VCaP (cell line): ENCODE measurements around the gene OR6K2.
"Not testable (repeated sequence)": the region's sequence is repeated elsewhere in the genome, so short reads cannot be mapped to it uniquely, and the experiment has no call there.

Experiments used
- H3K27ac ChIP-seq: fragments of 450-650 bp; 2 replicates; pipeline ENCODE4 v1.5.1; 2017
- TF ChIP-seq, protein P1 (sequence below): fragments of 450-650 bp; conservative IDR thresholded peaks from 2 replicates; pipeline ENCODE4 v1.5.1; 2017; ENCODE audit warnings: mild to moderate bottlenecking, moderate library complexity

The OR6K2 gene

GRCh38 chr1:158694596-158694995 is 5.9 kb downstream of the OR6K2 start:
- TF ChIP-seq, protein P1, sequence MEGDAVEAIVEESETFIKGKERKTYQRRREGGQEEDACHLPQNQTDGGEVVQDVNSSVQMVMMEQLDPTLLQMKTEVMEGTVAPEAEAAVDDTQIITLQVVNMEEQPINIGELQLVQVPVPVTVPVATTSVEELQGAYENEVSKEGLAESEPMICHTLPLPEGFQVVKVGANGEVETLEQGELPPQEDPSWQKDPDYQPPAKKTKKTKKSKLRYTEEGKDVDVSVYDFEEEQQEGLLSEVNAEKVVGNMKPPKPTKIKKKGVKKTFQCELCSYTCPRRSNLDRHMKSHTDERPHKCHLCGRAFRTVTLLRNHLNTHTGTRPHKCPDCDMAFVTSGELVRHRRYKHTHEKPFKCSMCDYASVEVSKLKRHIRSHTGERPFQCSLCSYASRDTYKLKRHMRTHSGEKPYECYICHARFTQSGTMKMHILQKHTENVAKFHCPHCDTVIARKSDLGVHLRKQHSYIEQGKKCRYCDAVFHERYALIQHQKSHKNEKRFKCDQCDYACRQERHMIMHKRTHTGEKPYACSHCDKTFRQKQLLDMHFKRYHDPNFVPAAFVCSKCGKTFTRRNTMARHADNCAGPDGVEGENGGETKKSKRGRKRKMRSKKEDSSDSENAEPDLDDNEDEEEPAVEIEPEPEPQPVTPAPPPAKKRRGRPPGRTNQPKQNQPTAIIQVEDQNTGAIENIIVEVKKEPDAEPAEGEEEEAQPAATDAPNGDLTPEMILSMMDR = no peak
- H3K27ac ChIP-seq = no peak overlapping the region

DNA sequence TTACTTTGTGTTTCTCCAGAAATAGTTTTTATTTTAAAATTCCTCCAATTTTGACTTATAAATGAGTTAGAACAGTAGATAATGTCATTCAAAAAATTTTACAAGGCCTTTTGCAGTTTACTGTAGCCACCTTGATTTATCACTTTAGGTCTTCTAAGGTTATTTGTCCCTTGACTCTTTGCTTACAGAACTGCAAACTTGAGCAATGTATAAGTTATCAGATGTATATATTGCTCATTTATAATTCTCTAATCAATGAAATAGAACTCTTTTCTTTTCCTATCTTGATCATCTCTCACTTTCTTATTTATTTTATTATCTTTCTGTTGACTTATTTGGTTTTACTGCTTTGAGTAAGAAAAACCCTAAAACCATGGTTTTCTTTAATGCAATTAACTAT is 8.1 kb downstream of the OR6K2 start:
- TF ChIP-seq, protein P1 = no peak
- H3K27ac ChIP-seq = no peak overlapping the region

DNA sequence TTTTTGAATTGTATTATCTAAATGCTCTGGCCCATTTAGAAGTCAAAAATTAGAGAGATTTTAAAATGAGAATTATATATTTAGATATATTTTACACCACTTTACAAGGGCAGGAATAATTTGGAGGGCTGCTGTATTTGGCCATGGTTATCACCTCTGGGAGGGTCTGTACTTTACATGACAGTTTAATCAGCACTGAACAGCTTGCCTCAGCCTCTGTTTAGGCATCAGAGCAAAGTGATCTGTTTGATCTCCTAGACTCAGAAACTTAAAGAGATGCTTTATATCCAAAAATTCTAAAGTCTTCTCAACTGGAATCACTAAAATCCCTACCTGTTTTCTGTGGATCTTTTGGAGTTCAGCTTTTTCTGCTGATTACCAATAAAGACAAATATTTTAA is 8.5 kb downstream of the OR6K2 start:
- TF ChIP-seq, protein P1 = no peak
- no peak overlapping the region for H3K27ac ChIP-seq

- not testable (repeated sequence) for H3K27ac ChIP-seq
Measured at GRCh38 chr1:158691149-158691548, 9.3 kb downstream of the OR6K2 start.

- H3K27ac ChIP-seq = no peak overlapping the region
- TF ChIP-seq, protein P1 = no peak
Measured at GRCh38 chr1:158689875-158690274, 10.6 kb downstream of the OR6K2 start.

DNA sequence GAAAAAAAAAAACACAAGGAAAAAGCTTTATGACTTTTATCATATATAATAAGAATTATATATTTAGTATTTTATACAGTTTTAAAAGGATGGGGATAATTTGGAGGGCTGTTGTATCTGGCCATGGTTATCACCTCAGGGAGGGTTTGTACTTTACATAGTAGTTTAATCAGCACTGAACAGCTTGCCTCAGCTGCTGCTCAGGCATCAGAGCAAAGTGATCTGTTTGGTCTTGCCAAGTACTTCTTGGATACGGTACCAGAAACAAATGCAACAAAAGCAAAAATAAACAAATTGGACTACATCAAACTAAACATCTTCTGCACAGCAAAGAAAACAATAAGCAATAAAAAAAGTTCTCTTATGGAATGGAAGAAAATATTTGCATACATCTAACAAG is 11.3 kb downstream of the OR6K2 start:
- TF ChIP-seq, protein P1 = no peak
- no peak overlapping the region for H3K27ac ChIP-seq

DNA sequence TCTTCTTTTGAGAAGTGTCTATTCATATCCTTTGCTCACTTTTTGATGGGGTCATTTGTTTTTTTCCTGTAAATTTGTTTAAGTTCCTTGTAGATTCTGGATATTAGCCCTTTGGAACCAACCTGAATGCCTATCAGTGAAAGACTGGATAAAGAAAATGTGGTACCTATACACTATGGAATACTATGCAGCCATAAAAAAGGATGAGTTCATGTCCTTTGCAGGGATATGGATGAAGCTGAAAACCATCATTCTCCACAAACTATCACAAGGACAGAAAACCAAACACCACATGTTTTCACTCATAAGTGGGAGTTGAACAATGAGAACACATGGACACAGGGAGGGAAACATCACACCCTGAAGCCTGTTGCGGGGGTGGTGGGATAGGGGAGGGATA is 12.1 kb downstream of the OR6K2 start:
- H3K27ac ChIP-seq = not testable (repeated sequence)

- TF ChIP-seq, protein P1 = no peak
Measured at GRCh38 chr1:158687037-158687436, 13.4 kb downstream of the OR6K2 start.

More at GRCh38 chr1:158687037-158687436, 13.4 kb downstream of the OR6K2 start:
- no peak overlapping the region for H3K27ac ChIP-seq
